Stimulated activated CD4-positive, alpha-beta T cell treated with anti-CD3 and anti-CD28 coated beads, TNF-alpha, amount 100 ng/mL, for 1 hour (primary cell): ENCODE measurements around the gene TMEM61.
"Not testable (repeated sequence)": the region's sequence is repeated elsewhere in the genome, so short reads cannot be mapped to it uniquely, and the experiment has no call there.

Experiments used
- DNase-seq, 3 donors: peaks; one replicate each; pipeline ENCODE4 v3.0.0-alpha.2; 2020; ENCODE audit warnings: low read depth in 3 of 3, low spot score in 1 of 3

The TMEM61 gene

GRCh38 chr1:55000110-55001085 lies 20.0 kb downstream of the TMEM61 start:
- no peak for DNase-seq

- no peak for DNase-seq
Observed at GRCh38 chr1:55001311-55001710, 20.9 kb downstream of the TMEM61 start.

- DNase-seq, result no peak
Observed at GRCh38 chr1:55002686-55003085, 22.3 kb downstream of the TMEM61 start.

- no peak for DNase-seq
Observed at GRCh38 chr1:55005351-55006140, 25.1 kb downstream of the TMEM61 start.

- DNase-seq, result no peak
Observed at GRCh38 chr1:55006931-55007330, 26.5 kb downstream of the TMEM61 start.

GRCh38 chr1:55007625-55008024 lies 27.2 kb downstream of the TMEM61 start:
- DNase-seq, result no peak

GRCh38 chr1:55010194-55010886 lies 29.9 kb downstream of the TMEM61 start:
- DNase-seq, result no peak

GRCh38 chr1:55010887-55011217 lies 30.4 kb downstream of the TMEM61 start:
- DNase-seq, result no peak

GRCh38 chr1:55012661-55013060 lies 32.2 kb downstream of the TMEM61 start:
- no peak for DNase-seq

GRCh38 chr1:55015123-55015522 lies 34.7 kb downstream of the TMEM61 start:
- no peak for DNase-seq

GRCh38 chr1:55015731-55016620 lies 35.5 kb downstream of the TMEM61 start:
- DNase-seq, result no peak

GRCh38 chr1:55018395-55018794 lies 38.0 kb downstream of the TMEM61 start:
- no peak for DNase-seq

GRCh38 chr1:55021942-55022546 lies 41.6 kb downstream of the TMEM61 start:
- DNase-seq, result peak in 2 of 3 donors; percentile 25 to 52

GRCh38 chr1:55024163-55024562 lies 43.7 kb downstream of the TMEM61 start:
- not testable (repeated sequence) for DNase-seq

GRCh38 chr1:55026682-55027081 lies 46.3 kb downstream of the TMEM61 start:
- DNase-seq, result not testable (repeated sequence)

GRCh38 chr1:55031098-55031497 lies 50.7 kb downstream of the TMEM61 start:
- not testable (repeated sequence) for DNase-seq

GRCh38 chr1:55033265-55033614 lies 52.8 kb downstream of the TMEM61 start:
- DNase-seq, result no peak

GRCh38 chr1:55034476-55035133 lies 54.2 kb downstream of the TMEM61 start:
- DNase-seq, result no peak

- DNase-seq, result no peak
Observed at GRCh38 chr1:55035904-55036303, 55.5 kb downstream of the TMEM61 start.
